Breast epithelium (tissue), 3 donors: ENCODE data around the gene GORASP1.

Experiments
- CTCF ChIP-seq, 3 donors: fragments of 450-650 bp; IDR thresholded peaks; one replicate each; pipeline ENCODE4 v1.5.1; 2016 to 2017; ENCODE audit warnings: antibody characterized with exemption in 3 of 3, mild to moderate bottlenecking in 3 of 3, moderate library complexity in 3 of 3
- POLR2A ChIP-seq: fragments of 450-650 bp; IDR thresholded peaks from one replicate; pipeline ENCODE4 v1.6.1; 2016; ENCODE audit warnings: antibody characterized with exemption, mild to moderate bottlenecking, moderate library complexity
- POLR2AphosphoS5 ChIP-seq, 3 donors: sonication (generic); formaldehyde crosslinking; IDR thresholded peaks; one replicate each; pipeline ENCODE4 v1.6.1; 2017; ENCODE audit warnings: antibody characterized with exemption in 3 of 3

- TF ChIP-seq POLR2AphosphoS5 (IDR thresholded peaks at IDR 0.05) = no peak
- TF ChIP-seq CTCF (IDR thresholded peaks at IDR 0.05) = no peak
- no peak for TF ChIP-seq POLR2A
Measured at GRCh38 chr3:39128951-39129350, 21.5 kb upstream of the GORASP1 start.
